Measurements from ENCODE around the gene PITRM1.

The PITRM1 gene

DNA sequence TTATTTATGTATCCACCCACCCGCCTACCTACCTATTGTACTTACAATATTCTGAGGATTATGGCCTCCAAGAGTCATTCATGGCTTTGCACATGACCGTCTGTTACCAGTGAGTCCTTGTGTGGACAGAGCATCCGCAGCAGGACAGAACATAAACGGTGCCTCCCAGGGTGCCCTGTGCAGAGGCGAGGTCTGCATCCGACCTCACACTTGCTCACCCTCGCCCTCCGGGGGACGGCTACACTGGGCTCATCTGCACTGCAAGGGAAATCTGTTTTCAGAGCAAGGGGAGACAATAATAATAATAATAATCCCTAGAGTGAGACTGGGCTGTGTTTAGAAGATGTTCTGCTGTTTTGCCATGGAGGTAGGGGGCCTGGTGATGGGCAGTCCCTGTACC, 75.4 kb downstream of the PITRM1 start:
- DNase-seq, result no peak
- in situ Hi-C loops (cut with HindIII; ENCODE audit: low pct_ligation_motif_present, low pct_unique_long_range_greater_than_20kb, low sequenced_read_pairs), result no loop called here

DNA sequence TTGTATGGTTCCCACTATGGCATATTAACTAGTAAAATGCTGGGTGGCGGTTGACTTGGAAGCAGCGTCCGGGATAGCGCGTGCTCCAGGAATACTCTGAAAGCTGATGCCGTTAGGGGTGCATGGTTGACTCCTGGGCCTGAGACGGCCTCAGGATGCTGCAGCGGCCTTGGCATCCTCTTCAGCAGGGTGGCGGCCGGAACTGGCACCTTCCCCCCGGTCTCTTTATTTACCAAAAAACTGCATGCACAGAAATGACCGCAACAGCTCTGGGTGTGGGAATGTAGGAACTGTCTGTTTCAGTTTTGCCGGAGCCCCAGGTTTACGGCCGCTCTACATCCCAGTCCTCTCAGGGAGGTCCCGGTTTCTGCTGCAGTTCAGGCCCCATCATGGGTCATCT, 76.4 kb downstream of the PITRM1 start:
- DNase-seq, result peak; percentile 16
- in situ Hi-C loops (cut with HindIII; ENCODE audit: low pct_ligation_motif_present, low pct_unique_long_range_greater_than_20kb, low sequenced_read_pairs), result no loop called here

DNA sequence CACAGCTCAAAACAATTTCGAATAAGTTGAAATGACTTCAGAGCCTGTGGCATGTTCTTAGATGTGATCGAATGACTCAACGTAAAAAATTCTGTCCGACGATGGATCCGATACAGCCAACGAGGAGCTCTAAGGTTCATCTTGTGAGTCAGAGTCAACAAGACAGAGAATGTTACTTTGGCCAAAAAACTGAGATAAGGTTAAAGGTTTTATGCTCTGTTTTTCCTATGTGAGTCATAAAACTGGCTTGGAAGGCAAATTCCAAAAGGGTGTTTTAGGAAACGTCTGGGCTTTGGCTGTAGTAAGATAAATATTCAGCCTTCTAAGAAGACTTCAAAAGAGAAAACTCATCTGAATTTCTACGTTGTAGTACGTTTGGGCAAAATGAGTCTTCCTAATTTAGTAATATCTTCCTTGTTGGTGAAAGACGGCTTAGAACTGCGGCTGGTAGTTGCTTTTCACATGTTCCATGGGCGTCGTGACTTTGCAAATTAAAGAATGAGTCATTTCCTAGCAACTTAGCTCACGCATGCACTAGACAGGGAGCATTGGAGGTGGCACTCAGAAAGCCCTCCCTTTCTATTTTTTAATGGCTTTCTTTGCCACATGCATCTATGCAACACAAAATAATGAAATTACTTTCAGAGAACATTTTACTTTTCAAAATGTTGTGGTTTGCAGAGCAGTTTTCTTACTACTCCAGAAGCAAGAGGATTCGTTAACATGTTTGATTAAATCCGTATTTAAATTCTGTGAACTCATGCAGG, 77.0 kb downstream of the PITRM1 start:
- in situ Hi-C loops (cut with HindIII; ENCODE audit: low pct_ligation_motif_present, low pct_unique_long_range_greater_than_20kb, low sequenced_read_pairs), result no loop called here
- peak; percentile 97 for DNase-seq

DNA sequence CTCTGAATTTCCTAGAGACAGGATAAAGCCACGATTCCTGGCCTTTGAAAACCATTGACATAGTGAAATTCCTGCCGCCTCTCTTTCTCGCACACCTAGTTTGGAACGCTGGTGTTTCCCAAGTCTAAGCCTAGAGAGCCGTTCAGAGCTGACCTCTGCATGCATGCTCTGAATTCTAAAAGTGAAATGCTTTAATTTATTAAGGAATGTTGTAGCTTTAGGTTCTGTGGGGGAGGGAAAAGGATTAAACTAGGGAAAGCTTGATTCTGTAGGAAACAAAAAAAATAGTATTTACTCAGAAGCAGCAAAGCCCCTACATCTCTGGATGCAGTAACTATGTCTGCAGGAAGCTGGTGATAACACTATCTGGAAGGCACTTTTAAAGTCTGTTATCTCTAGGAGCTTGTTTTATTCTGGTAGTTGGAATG, 78.0 kb downstream of the PITRM1 start:
- in situ Hi-C loops (cut with HindIII; ENCODE audit: low pct_ligation_motif_present, low pct_unique_long_range_greater_than_20kb, low sequenced_read_pairs), result no loop called here
- DNase-seq, result peak; percentile 27

DNA sequence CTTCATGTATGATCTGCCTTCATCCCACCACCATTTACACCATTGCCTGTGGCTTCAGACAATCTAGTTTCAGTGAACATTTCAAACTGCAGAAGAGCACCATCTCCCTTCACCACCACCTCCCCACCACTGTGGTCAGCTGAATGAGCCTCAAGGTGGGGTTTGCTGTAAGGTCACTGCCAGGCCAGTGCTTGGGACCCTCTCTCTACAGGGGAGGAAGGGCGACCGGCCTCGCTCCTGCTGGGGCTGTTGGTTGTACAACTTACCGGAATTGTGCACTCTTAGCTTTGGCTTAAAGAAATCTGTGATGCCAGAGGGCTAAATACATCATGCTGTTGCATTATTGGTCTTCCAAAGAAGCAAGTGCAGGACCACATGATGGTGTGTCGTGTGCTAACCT, 78.6 kb downstream of the PITRM1 start:
- in situ Hi-C loops (cut with HindIII; ENCODE audit: low pct_ligation_motif_present, low pct_unique_long_range_greater_than_20kb, low sequenced_read_pairs), result no loop called here
- DNase-seq, result no peak

DNA sequence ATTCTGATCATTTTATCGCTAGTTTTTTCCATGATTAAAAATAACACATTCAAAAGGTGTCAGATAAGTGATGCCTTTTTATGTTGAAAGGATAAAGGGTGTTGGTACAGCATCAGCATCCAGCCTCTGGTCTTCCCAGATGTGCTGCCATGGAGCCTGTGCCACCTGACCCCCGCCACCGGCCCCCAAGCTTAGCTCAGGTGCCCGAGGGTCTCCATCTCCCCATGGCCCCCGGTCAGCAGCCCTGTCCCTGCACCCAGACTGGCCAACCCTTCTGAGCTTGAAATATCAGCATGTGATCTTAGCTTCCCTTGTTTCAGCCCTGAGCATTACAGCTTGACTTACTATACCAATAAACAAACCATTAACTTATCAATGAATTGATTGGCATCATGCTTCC, 80.7 kb downstream of the PITRM1 start:
- in situ Hi-C loops (cut with HindIII; ENCODE audit: low pct_ligation_motif_present, low pct_unique_long_range_greater_than_20kb, low sequenced_read_pairs), result no loop called here
- DNase-seq, result no peak

DNA sequence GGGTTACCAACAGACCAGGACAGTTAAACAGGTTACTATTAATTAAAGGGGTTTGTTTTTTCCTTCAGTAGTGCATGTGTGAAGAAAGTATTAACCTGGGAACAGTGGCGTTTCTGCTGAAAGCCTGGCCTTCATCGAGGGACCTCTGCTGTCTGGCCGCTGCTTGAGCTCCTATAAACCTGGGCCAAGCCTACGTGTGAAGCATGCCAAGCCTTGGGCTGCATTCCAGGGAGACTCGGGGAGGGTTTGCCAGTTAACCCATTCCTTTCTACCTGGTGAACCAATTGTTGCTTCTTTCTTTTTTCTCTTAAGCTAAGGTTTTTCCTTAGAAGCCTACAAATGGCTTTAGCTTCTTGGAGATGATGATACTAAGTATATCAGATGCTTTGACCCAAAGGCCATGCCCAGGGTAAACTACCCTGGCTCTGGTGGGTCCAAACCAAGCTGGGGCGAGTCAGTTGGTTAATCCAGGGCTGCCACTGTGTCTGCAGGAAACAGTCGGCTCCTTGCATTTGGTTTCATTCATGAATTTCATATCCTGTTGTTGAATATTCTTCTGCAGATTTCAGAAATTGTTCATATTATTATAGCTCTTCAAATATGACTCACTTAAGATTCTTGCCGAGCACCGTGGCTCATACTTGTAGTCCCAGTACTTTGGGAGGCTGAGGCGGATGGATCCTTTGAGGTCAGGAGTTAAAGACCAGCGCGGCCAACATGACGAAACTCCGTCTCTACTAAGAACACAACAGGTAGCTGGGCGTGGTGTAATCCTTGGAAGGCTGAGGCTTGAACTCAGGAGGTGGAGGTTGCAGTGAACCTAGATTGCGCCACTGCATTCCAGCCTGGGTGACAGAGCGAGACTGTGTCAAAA, 81.4 kb downstream of the PITRM1 start:
- DNase-seq, result peak; percentile 82
- in situ Hi-C loops (cut with HindIII; ENCODE audit: low pct_ligation_motif_present, low pct_unique_long_range_greater_than_20kb, low sequenced_read_pairs), result no loop called here

DNA sequence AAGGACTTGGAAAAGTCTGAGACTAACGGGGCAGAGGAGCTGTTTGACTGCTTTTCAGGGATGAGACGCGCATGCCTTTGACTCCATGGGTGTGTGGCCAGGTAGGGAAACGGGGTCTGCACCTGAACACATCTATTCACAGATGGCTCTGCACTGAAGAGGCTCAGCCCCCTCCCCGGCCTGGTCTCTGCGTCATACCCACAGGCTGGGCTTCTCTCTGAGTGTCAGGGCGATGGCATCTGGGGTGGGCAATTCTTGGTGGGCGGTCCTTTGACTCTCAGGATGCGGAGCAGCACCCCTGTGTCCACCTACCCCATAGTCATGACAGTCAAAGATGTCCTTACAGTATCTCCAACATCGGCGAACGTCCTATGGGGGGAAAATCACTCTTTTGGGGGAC, 82.2 kb downstream of the PITRM1 start:
- in situ Hi-C loops (cut with HindIII; ENCODE audit: low pct_ligation_motif_present, low pct_unique_long_range_greater_than_20kb, low sequenced_read_pairs), result no loop called here
- DNase-seq, result no peak
